HUES64 (cell line): ENCODE data around the gene THEM4.
A peak's percentile ranks its signal among the peaks of the same experiment; 100 is the strongest.
"Not testable (repeated sequence)": the region's sequence is repeated elsewhere in the genome, so short reads cannot be mapped to it uniquely, and the experiment has no call there.

Source experiments
- H3K27ac ChIP-seq: 2 replicates; pipeline ENCODE4 v1.7.0; 2013; ENCODE audit warnings: low read depth, low read length, inconsistent platforms
- H3K27me3 ChIP-seq: 2 replicates; pipeline ENCODE4 v1.6.1; 2013; ENCODE audit warnings: mild to moderate bottlenecking, low read length; ENCODE audit not compliant: insufficient read depth
- H3K36me3 ChIP-seq: 2 replicates; pipeline ENCODE4 v1.6.1; 2013; ENCODE audit warnings: mild to moderate bottlenecking, low read length; ENCODE audit not compliant: insufficient read depth
- H3K4me1 ChIP-seq: 2 replicates; pipeline ENCODE4 v1.6.1; 2013; ENCODE audit warnings: mild to moderate bottlenecking, low read length, moderate library complexity; ENCODE audit not compliant: insufficient read depth
- H3K4me3 ChIP-seq: 2 replicates; pipeline ENCODE4 v1.5.1; 2013; ENCODE audit warnings: mild to moderate bottlenecking, low read length, moderate library complexity
- H3K9ac ChIP-seq: 2 replicates; pipeline ENCODE4 v1.6.1; 2013; ENCODE audit warnings: mild to moderate bottlenecking, low read depth, low read length
- H3K9me3 ChIP-seq: 2 replicates; pipeline ENCODE4 v1.6.1; 2013; ENCODE audit warnings: low read depth, low read length; ENCODE audit not compliant: insufficient read depth
- WGBS: fragments of 150-250, 120-280 bp; methylation state at CpG from one replicate; pipeline ENCODE4 v1.1.7; 2013; ENCODE audit warnings: missing lambda C conversion rate; 5-methylcytosine and 5-hydroxymethylcytosine counted together

THEM4 gene

GRCh38 chr1:151907363-151908139 lies 1.8 kb downstream of the THEM4 start:
- Histone ChIP-seq H3K4me1 (peaks cover 8% of the 10 kb centered on the region), H3K9me3 (peaks cover 16% of the 10 kb centered on the region), H3K9ac (no peak overlapping the region), H3K36me3 (peaks cover 12% of the 10 kb centered on the region; the same call in 1 of the 2 replicates), H3K27me3 (no peaks in the 10 kb centered on the region), H3K4me3 (peak overlapping the region; percentile 76), H3K27ac (no peak overlapping the region)
- 92% methylated on average over 9 of the region's 9 CpGs for WGBS

- peaks cover 12% of the 10 kb centered on the region; the same call in 1 of the 2 replicates for H3K36me3 ChIP-seq
- H3K27ac ChIP-seq, H3K4me1 ChIP-seq, H3K27me3 ChIP-seq, H3K4me3 ChIP-seq, H3K9ac ChIP-seq: not testable (repeated sequence)
- 98% methylated on average over 14 of the region's 14 CpGs for WGBS
- H3K9me3 ChIP-seq, result peaks cover 24% of the 10 kb centered on the region
These were observed 3.0 kb downstream of the THEM4 start for GRCh38 chr1:151906324-151906645.

GRCh38 chr1:151905443-151906323 lies 3.6 kb downstream of the THEM4 start:
- Histone ChIP-seq H3K36me3 (peaks cover 12% of the 10 kb centered on the region; the same call in 1 of the 2 replicates), H3K9me3 (peaks cover 27% of the 10 kb centered on the region)
- H3K4me1 ChIP-seq, H3K9ac ChIP-seq, H3K27me3 ChIP-seq, H3K27ac ChIP-seq, H3K4me3 ChIP-seq: not testable (repeated sequence)
- WGBS, result 95% methylated on average over 21 of the region's 22 CpGs

GRCh38 chr1:151905070-151905442 lies 4.3 kb downstream of the THEM4 start:
- 93% methylated on average over 2 of the region's 2 CpGs for WGBS

GRCh38 chr1:151902858-151903257 lies 6.5 kb downstream of the THEM4 start:
- Histone ChIP-seq H3K4me1 (no peaks in the 10 kb centered on the region; the same call in 1 of the 2 replicates), H3K9ac (no peak overlapping the region), H3K4me3 (no peak overlapping the region), H3K36me3 (peaks cover 12% of the 10 kb centered on the region; the same call in 1 of the 2 replicates), H3K9me3 (peaks cover 31% of the 10 kb centered on the region), H3K27me3 (no peaks in the 10 kb centered on the region), H3K27ac (no peak overlapping the region)
- 100% methylated on average over 2 of the region's 2 CpGs for WGBS

More at GRCh38 chr1:151905070-151905442, 4.3 kb downstream of the THEM4 start:
- Histone ChIP-seq H3K4me3 (no peak overlapping the region), H3K27me3 (no peaks in the 10 kb centered on the region), H3K36me3 (peaks cover 12% of the 10 kb centered on the region; the same call in 1 of the 2 replicates), H3K9me3 (peaks cover 31% of the 10 kb centered on the region), H3K4me1 (peaks cover under 1% of the 10 kb centered on the region; the same call in 1 of the 2 replicates), H3K27ac (no peak overlapping the region), H3K9ac (no peak overlapping the region)

GRCh38 chr1:151900804-151901203 lies 8.5 kb downstream of the THEM4 start:
- H3K27ac ChIP-seq, H3K27me3 ChIP-seq, H3K36me3 ChIP-seq, H3K4me3 ChIP-seq, H3K9ac ChIP-seq, H3K4me1 ChIP-seq: not testable (repeated sequence)
- H3K9me3 ChIP-seq, result peaks cover 22% of the 10 kb centered on the region
- 96% methylated on average over 3 of the region's 3 CpGs for WGBS

GRCh38 chr1:151898519-151898991 lies 10.8 kb downstream of the THEM4 start:
- no peaks in the 10 kb centered on the region; the same call in 1 of the 2 replicates for H3K4me1 ChIP-seq
- WGBS, result 89% methylated on average over 2 of the region's 2 CpGs

GRCh38 chr1:151897991-151898431 lies 11.3 kb downstream of the THEM4 start:
- H3K4me1 ChIP-seq, result no peaks in the 10 kb centered on the region; the same call in 1 of the 2 replicates
- H3K4me3 ChIP-seq, result no peak overlapping the region
- no peak overlapping the region for H3K9ac ChIP-seq
- 91% methylated on average over 10 of the region's 10 CpGs for WGBS
- H3K36me3 ChIP-seq, result peaks cover 20% of the 10 kb centered on the region
- H3K9me3 ChIP-seq, result peaks cover 20% of the 10 kb centered on the region
- H3K27me3 ChIP-seq, result no peaks in the 10 kb centered on the region
- H3K27ac ChIP-seq, result no peak overlapping the region

More at GRCh38 chr1:151898519-151898991, 10.8 kb downstream of the THEM4 start:
- Histone ChIP-seq H3K36me3 (peaks cover 16% of the 10 kb centered on the region), H3K27me3 (no peaks in the 10 kb centered on the region), H3K4me3 (no peak overlapping the region), H3K9me3 (peaks cover 20% of the 10 kb centered on the region), H3K27ac (no peak overlapping the region), H3K9ac (no peak overlapping the region)

- Histone ChIP-seq H3K36me3 (peaks cover 23% of the 10 kb centered on the region), H3K27ac (no peak overlapping the region)
- 95% methylated on average over 9 of the region's 9 CpGs for WGBS
These were observed 16.0 kb downstream of the THEM4 start for GRCh38 chr1:151893176-151893924.

GRCh38 chr1:151892190-151892589 lies 17.1 kb downstream of the THEM4 start:
- H3K9ac ChIP-seq, result no peak overlapping the region
- H3K27ac ChIP-seq, result no peak overlapping the region
- H3K4me1 ChIP-seq, result no peaks in the 10 kb centered on the region
- H3K4me3 ChIP-seq, result no peak overlapping the region
- whole genome bisulfite sequencing, result 86% methylated on average over 1 of the region's 2 CpGs
- no peaks in the 10 kb centered on the region for H3K27me3 ChIP-seq
- H3K9me3 ChIP-seq, result no peaks in the 10 kb centered on the region
- H3K36me3 ChIP-seq, result peaks cover 31% of the 10 kb centered on the region

More at GRCh38 chr1:151893176-151893924, 16.0 kb downstream of the THEM4 start:
- Histone ChIP-seq H3K27me3 (no peaks in the 10 kb centered on the region), H3K9ac (no peak overlapping the region), H3K4me1 (no peaks in the 10 kb centered on the region; the same call in 1 of the 2 replicates), H3K4me3 (no peak overlapping the region), H3K9me3 (no peaks in the 10 kb centered on the region)
